Activated T-cell treated with anti-CD3 and anti-CD28 coated beads, Interleukin-2, amount 50 U/mL, for 4 hours (primary cell): Measurements from ENCODE around the gene CDK11B. TPM values are rescaled to one million over a fixed set of nuclear protein-coding genes. Genes with fewer than 3 reads are reported as not detected.
"Not testable (repeated sequence)": the region's sequence is repeated elsewhere in the genome, so short reads cannot be mapped to it uniquely, and the experiment has no call there.

Source experiments
- ATAC-seq, 2 donors: fragments of 200-7000 bp; cut with Tn5 transposase; one replicate each; pipeline ENCODE4 v1.10.0; 2021
- DNase-seq: peaks from one replicate; pipeline ENCODE4 v3.0.0-alpha.2; 2020
- H3K27me3 Mint-ChIP-seq: one replicate; pipeline ENCODE4 v1.8.0; 2021; ENCODE audit warnings: low read depth, mixed read lengths
- H3K36me3 Mint-ChIP-seq: one replicate; pipeline ENCODE4 v1.8.0; 2022; ENCODE audit warnings: mixed read lengths; ENCODE audit not compliant: insufficient read depth
- H3K4me1 Mint-ChIP-seq: one replicate; pipeline ENCODE4 v1.8.0; 2021; ENCODE audit warnings: low read depth, mixed read lengths
- H3K4me3 Mint-ChIP-seq: one replicate; pipeline ENCODE4 v1.8.0; 2021; ENCODE audit warnings: mild to moderate bottlenecking, moderate library complexity, mixed read lengths
- H3K9me3 Mint-ChIP-seq: one replicate; pipeline ENCODE4 v1.8.0; 2021; ENCODE audit warnings: mixed read lengths
- total RNA-seq, 3 donors: library from RNA; stranded (reverse); gene quantifications; one replicate each; pipeline ENCODE4 v1.2.1, GENCODE V29; 2021

Gene CDK11B
- total RNA-seq, 3 donors from 2014 or later, result 39.2 to 45.9 (median 43.0) TPM

- H3K9me3 Mint-ChIP-seq, ATAC-seq, H3K27me3 Mint-ChIP-seq, DNase-seq, H3K4me3 Mint-ChIP-seq, H3K4me1 Mint-ChIP-seq: not testable (repeated sequence)
- H3K36me3 Mint-ChIP-seq, result peaks cover 42% of the 10 kb centered on the region
Measured at GRCh38 chr1:1647567-1648241, 11.1 kb downstream of the CDK11B start.

GRCh38 chr1:1646326-1646725, 12.5 kb downstream of the CDK11B start:
- ATAC-seq, DNase-seq, H3K9me3 Mint-ChIP-seq, H3K4me1 Mint-ChIP-seq, H3K4me3 Mint-ChIP-seq, H3K27me3 Mint-ChIP-seq: not testable (repeated sequence)
- peaks cover 31% of the 10 kb centered on the region for H3K36me3 Mint-ChIP-seq

GRCh38 chr1:1640711-1641461, 17.9 kb downstream of the CDK11B start:
- not testable (repeated sequence) for ATAC-seq, H3K4me3 Mint-ChIP-seq, H3K36me3 Mint-ChIP-seq, H3K27me3 Mint-ChIP-seq, DNase-seq, H3K4me1 Mint-ChIP-seq, H3K9me3 Mint-ChIP-seq

- H3K36me3 Mint-ChIP-seq, DNase-seq, H3K4me3 Mint-ChIP-seq, H3K27me3 Mint-ChIP-seq, H3K9me3 Mint-ChIP-seq, ATAC-seq, H3K4me1 Mint-ChIP-seq: not testable (repeated sequence)
Measured at GRCh38 chr1:1640081-1640480, 18.7 kb downstream of the CDK11B start.

GRCh38 chr1:1639368-1639767, 19.4 kb downstream of the CDK11B start:
- not testable (repeated sequence) for H3K36me3 Mint-ChIP-seq, ATAC-seq, H3K27me3 Mint-ChIP-seq, DNase-seq, H3K4me3 Mint-ChIP-seq, H3K4me1 Mint-ChIP-seq, H3K9me3 Mint-ChIP-seq

GRCh38 chr1:1638528-1638927, 20.3 kb downstream of the CDK11B start:
- not testable (repeated sequence) for ATAC-seq, H3K27me3 Mint-ChIP-seq, H3K4me1 Mint-ChIP-seq, DNase-seq, H3K9me3 Mint-ChIP-seq, H3K4me3 Mint-ChIP-seq, H3K36me3 Mint-ChIP-seq

GRCh38 chr1:1637479-1637875, 21.3 kb downstream of the CDK11B start:
- not testable (repeated sequence) for H3K27me3 Mint-ChIP-seq, H3K9me3 Mint-ChIP-seq, H3K4me3 Mint-ChIP-seq, DNase-seq, H3K4me1 Mint-ChIP-seq, ATAC-seq, H3K36me3 Mint-ChIP-seq

GRCh38 chr1:1636621-1637478, 22.0 kb downstream of the CDK11B start:
- H3K4me3 Mint-ChIP-seq, H3K36me3 Mint-ChIP-seq, H3K27me3 Mint-ChIP-seq, H3K9me3 Mint-ChIP-seq, DNase-seq, ATAC-seq, H3K4me1 Mint-ChIP-seq: not testable (repeated sequence)

- H3K9me3 Mint-ChIP-seq, H3K27me3 Mint-ChIP-seq, H3K4me1 Mint-ChIP-seq, H3K36me3 Mint-ChIP-seq, DNase-seq, ATAC-seq, H3K4me3 Mint-ChIP-seq: not testable (repeated sequence)
Measured at GRCh38 chr1:1634613-1635012, 24.2 kb downstream of the CDK11B start.

GRCh38 chr1:1633409-1633808, 25.4 kb downstream of the CDK11B start:
- not testable (repeated sequence) for H3K36me3 Mint-ChIP-seq, H3K4me1 Mint-ChIP-seq, H3K9me3 Mint-ChIP-seq, H3K4me3 Mint-ChIP-seq, ATAC-seq, DNase-seq, H3K27me3 Mint-ChIP-seq

GRCh38 chr1:1631782-1632420, 26.9 kb downstream of the CDK11B start, which contains the start of gene MMP23B:
Gene MMP23B, plus strand, starts transcription at chr1:1632173. Its CDS starts 46 bp downstream, at chr1:1632219.
- ATAC-seq, result no peak
- Mint-ChIP-seq H3K9me3 (no peaks in the 10 kb centered on the region), H3K36me3 (no peaks in the 10 kb centered on the region), H3K4me1 (peaks cover 4% of the 10 kb centered on the region), H3K27me3 (peaks cover 4% of the 10 kb centered on the region), H3K4me3 (peak within 1 kb of the TSS; percentile 58)
- no peak for DNase-seq

- H3K27me3 Mint-ChIP-seq, result peaks cover 4% of the 10 kb centered on the region
- no peaks in the 10 kb centered on the region for H3K9me3 Mint-ChIP-seq
- H3K36me3 Mint-ChIP-seq, result no peaks in the 10 kb centered on the region
- DNase-seq (no peak), ATAC-seq (no peak)
- H3K4me3 Mint-ChIP-seq, result peak overlapping the region; percentile 58
- peaks cover 4% of the 10 kb centered on the region for H3K4me1 Mint-ChIP-seq
Measured at GRCh38 chr1:1630965-1631781, 27.6 kb downstream of the CDK11B start.

GRCh38 chr1:1630191-1630964, 28.4 kb downstream of the CDK11B start:
- Mint-ChIP-seq H3K9me3 (no peaks in the 10 kb centered on the region), H3K27me3 (peaks cover 4% of the 10 kb centered on the region), H3K36me3 (no peaks in the 10 kb centered on the region), H3K4me3 (peak overlapping the region; percentile 80), H3K4me1 (peaks cover 4% of the 10 kb centered on the region)
- ATAC-seq (peak; percentile 71 to 74), DNase-seq (peak; percentile 92)
